Measurements from ENCODE around the gene PSMC3.

The PSMC3 gene

GRCh38 chr11:47426062-47426956 lies at the start of gene PSMC3:
TSS of gene PSMC3 (minus strand) at chr11:47426439. CDS start at chr11:47426279, 160 bp downstream.
- DNase-seq = peak; percentile 41

- DNase-seq = no peak
Measured at GRCh38 chr11:47470671-47471070, 44.4 kb upstream of the PSMC3 start.

- DNase-seq = no peak
Measured at GRCh38 chr11:47469361-47470179, 43.3 kb upstream of the PSMC3 start.

DNA sequence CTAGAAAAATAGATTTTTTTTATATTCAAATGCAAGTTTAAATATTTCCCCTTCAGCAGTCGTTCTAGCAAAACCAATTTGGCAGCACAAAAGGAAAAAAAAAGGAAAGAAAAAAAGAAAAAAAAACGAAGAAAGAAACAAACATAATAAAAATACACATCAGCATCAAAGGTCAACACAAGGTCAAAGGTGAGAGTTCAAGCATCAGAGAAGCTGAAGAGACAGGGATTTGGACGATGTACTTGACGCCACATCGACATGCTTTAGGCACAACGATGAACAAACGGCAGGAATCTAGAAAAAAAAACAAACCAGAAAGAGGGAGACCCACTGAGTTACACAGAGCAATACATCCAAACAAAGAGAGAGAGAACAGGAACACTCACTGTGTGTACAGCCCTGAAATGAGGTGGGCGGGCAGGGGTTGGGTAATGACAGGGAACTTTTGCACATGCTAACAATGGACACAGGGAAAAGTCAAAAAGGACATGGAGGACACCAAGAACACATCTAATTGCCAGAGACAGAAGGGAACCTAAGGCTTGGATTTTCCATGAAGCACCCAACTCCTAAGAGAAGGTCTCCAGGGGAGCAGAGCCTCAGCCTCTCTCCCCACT lies 42.5 kb upstream of the PSMC3 start:
- no peak for DNase-seq

DNA sequence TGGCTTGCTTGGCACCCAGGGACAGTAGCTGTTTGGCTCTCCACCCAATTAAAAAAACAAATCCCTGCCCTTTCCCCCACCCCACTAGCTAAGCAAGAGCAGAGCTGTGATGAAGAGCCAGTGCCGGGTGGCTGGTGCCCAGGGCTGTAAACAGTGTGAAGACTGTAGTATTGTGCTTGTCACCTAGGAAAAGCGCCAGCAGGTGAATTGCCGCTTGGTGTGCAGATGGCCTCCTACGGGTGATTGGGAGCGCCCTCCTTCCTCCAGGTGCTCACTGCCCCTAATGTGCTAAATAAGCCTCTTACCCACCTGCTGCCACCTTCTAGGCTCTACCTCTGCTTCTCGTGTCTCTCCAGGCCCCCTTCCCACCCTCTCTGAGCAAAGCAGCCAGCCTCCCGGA lies 41.1 kb upstream of the PSMC3 start:
- DNase-seq = no peak

DNA sequence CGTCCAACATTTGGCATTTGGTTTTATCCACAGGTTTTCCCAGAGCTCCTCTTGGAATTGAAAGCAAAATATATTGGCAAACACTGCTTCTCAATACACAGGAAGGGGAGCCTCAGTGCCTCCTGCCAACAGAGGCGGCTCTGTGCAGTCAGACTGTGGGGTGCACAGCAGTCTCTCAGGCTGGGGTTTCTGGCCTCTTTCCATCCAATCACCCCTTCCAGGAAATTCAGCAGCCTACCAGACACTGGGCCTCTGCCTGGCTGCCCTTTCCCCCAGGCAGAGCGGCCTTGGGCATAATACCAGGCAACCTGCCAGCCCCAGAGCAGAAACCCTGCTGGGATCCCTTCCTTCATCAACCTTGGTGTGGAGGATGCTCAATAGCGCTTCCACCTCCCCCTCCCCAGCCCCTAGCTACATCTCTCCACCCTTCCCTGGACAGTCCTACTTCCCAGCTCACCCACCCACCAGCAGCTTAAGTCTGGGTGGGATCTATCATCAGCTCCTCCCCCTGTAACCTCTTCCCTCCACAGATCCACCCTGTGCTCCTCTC lies 40.5 kb upstream of the PSMC3 start:
- no peak for DNase-seq

DNA sequence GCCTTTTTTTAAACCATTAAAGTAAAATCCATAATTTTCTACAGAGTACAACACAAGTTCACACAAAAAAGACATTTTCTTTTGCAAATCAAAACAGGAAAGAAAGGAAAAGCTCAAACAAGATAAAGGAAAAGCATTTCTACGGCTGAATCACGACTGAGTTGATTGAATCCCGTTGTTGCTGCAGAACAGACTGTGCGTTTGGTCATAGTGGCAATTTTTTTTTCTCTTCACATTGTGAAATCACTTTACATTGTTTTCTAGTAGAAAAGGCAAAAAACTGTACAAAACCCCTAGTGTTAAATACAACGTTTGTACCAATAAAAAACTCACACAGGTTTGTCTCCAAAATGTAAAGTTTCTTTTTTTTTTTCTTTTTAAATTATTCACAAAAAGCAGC lies 40.0 kb upstream of the PSMC3 start:
- DNase-seq = no peak

DNA sequence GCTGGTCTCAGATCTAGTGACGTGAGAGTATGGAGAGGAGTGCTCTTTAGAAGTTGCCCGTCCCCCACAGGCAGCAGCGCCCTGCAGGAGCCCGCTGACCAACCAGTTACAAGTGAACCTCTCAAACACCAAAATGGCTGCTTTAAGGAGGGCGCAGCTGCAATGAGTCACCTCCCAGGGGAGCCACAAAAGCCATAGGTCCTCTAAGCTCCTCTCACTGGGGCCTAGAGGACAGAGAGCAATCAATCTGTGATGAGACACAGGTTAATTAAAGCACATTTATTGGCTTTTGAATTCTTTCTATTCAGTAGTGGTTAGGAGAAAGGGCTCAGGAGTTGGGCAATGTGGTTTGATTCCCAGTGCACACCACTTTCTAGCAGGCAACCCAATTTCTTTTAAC lies 38.2 kb upstream of the PSMC3 start:
- no peak for DNase-seq

GRCh38 chr11:47461876-47462275 lies 35.6 kb upstream of the PSMC3 start:
- DNase-seq = no peak

DNA sequence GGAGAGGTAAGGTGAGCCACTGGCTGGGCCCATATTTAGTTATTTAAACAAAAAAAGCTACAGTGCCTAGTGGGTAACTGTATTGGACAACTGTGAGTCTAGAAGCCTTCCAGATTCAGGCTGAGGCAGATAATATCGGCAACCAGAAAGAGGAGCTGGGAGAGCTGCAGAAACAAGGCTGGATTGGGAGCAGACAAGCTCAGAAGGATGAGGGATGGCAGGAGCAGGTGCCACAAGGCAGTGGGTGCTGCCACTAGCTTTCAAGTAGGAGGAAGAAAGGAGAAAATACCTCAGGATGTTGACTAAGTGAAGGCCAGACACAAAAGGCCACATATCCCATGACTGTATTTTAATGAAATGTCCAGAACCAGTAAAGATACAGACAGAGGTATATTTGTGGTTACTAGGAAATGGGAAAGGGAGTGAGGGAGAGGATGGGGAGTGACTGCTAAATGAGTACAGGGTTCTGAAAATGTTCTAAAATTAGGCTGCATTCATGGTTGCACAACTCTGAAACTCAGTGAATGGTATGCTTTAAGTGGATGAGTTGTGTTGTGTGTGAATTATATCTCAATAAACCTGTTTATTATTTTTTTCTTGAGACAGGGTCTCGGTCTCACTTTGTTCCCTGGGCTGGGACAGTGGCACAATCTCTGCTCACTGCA lies 34.5 kb upstream of the PSMC3 start:
- DNase-seq = no peak

DNA sequence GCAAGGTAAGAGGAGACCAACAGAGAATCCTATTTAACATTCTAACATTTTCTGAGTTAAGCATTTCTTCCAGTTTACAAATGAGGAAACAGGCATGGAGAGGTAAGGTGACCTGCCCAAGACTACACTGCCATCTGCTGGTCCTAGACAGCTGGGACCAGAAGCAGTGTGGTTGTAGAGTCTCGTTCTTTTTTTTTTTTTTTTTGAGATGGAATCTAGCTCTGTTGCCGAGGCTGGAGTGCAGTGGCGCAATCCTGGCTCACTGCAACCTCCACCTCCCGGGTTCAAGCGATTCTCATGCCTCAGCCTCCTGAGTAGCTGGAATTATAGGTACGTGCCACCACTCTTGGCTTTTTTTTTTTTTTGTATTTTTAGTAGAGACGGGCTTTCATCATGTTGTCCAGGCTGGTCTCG lies 28.0 kb upstream of the PSMC3 start:
- peak; percentile 54 for DNase-seq

DNA sequence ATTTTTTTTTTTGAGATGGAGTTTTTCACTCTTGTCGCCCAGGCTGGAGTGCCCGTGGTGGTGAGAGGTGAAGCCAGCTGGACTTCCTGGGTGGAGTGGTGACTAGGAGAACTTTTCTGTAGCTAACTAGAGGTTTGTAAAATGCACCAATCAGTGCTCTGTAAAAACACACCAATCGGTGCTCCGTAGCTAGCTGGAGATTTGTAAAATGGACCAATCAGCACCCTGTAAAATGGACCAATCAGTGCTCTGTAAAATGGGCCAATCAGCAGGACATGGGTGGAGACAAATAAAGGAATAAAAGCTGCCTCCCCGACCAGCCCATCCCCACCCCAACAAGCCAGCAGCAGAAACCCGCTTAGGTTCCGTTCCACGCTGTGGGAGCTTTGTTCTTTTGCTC lies 27.1 kb upstream of the PSMC3 start:
- no peak for DNase-seq

DNA sequence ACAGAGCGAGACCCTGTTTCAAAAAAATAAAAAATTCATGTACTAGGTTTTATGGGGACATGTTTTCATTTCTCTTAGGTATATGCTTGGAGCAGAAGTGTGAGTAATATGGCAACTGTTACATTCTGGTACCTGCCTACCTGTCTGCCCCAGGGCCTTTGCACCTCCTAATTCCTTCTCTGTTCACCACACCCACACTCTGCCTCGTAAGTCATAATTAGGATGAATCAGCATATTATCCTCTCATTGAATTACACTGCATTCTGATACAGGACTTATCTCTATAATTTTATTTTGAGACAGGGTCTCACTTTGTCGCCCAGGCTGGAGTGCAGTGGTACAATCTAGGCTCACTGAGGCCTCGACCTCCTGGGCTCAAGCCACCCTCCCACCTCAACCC lies 25.8 kb upstream of the PSMC3 start:
- no peak for DNase-seq

DNA sequence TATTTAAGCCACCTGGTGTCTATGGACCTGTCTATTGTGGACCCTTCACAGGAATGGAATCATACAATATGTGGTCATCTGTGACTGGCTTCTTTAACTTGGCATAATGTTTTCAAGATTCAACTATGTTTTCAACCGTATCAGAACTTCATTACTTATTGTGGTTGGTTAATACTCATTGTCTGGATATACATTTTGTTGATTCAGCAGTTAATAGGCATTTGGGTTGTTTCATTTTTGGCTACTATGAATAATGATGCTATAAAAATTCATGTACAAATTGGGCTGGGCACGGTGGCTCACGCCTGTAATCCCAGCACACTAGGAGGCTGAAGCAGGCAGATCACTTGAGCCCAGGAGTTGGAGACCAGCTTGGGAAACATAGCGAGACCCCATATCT lies 25.2 kb upstream of the PSMC3 start:
- no peak for DNase-seq

DNA sequence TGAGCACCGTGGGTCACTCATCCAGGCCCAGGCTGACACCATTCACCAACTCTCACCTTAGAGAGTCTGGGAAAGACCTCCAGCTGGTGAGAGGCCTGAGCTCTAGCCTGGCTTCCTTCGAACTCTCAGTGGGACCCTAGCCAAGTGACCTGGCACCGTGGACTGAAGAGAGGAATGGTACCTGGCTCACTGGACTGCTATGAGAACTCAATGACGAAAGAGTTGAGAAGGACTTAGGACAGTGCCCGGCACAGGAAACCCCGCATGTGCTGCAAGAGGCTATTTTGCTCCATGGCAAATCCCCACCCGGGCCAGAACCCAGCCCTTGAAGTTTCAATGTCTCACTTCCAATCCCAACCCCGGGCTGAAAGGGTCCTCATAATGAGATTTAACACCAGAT lies 23.3 kb upstream of the PSMC3 start:
- DNase-seq = no peak

DNA sequence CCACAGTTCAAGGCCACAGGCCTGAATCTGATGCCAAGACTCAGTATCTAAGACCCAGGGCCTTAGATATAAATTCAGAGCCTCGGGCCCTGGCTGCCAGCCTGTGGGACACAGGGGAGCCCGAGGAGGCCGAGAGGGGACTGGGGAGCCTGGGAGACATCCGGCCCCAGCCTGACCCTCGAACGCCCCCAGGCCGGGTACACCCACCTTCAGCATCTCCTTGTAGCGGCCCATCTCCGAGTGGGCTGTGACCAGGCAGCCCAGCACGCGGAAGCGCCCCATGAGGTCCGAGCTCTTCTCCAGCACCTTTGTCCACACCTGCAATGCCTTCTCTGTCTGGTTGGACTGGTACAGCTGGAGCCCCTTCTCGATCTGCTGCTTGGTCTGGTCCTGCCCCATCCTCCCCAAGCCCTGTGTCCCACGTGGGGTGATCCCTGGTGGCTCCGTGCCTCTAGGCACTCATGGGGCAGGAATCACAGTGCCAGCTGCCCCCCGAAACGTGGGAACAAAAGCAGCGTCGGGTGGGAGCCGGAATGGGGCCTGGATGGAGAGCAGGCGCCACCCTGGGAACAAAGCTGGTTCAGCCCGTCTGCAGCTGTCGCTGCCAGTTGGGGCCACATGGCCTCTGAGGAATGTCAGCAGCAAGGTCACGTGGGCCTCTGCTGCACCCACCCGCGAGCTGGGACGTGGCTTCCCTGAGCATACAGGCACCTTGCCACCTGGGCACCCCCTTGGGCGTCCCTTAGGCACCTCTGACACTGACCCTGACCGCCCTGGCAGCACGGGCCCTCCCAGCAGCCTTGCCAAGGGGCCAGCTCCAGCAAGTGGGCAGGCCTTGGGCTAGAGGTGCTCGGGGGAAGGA lies 22.6 kb upstream of the PSMC3 start, which contains the start of gene RAPSN:
RAPSN (minus strand) TSS at position 571 of the 862 bp plus-strand sequence; CDS start at position 399, 172 bp downstream.
- no peak for DNase-seq

GRCh38 chr11:47447906-47448305 lies 21.7 kb upstream of the PSMC3 start:
- DNase-seq = no peak

DNA sequence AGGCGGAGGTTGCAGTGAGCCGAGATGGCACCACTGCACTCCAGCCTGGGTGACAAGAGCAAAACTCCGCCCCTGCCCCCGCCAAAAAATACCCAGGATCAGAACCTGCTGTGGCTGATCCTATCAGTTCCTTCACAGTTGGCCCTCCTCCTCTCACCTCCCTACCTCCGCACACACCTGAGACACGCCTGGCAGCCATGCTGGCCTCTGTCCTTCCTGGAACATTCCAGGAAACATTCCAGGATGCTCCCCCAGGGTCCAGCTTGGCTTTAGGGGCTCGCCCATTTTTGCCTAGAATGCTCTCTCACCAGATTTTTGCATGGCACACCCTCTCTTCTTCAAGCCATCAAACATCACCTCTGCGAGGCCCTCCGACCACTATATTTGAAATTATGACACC lies 20.6 kb upstream of the PSMC3 start:
- DNase-seq = no peak

GRCh38 chr11:47445840-47446239 lies 19.6 kb upstream of the PSMC3 start:
- no peak for DNase-seq

DNA sequence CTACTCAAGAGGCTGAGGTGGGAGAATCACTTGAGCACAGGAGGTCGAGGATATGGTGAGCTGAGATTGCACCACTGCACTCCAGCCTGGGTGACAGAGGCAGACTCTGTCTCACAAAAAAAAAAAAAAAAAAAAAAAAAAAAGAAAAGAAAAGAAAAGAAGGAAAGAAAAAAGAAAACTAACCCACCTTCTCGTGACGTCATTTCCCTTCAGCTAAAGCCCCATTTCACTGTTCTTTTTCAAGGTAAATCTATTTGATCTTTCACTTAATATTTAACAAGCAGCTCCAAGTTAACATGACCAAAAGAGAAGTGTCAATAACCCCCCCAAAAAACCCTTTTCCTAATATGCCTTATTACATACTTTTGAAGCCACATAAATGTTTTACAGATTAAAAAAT lies 17.6 kb upstream of the PSMC3 start:
- no peak for DNase-seq

DNA sequence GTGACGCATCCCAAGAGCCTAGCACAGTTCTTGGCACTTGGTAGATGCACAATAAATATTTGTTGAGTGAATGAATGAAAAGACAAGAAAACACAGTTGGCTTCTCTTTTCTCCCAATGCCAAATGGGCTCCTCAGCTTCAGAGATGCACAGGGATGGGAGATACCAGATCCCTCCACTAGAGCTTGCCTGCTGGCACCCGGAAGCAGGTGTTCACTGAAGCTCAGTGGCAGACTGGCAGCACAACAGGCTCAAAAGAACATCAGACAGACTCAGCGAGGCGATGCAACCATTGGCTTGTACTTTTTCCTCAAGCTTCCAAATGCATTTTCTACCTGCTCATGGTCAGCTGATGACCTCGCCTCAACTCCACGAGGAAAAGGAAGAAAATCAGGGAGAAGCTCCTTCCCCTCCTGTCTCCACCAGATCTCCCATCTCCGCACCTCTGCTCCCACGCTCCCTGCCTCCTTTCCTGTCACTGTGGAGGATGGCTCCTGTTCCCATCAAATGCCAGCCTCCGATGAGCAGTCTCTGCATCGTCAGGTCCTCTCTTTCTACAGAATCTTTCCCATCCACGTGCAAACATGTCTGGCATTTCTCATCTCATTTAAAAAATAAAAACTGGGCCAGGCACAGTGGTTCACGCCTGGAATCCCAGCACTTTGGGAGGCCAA lies 16.9 kb upstream of the PSMC3 start:
- DNase-seq = no peak

All from GF-D8 (cell line).